Skeletal muscle cell (primary cell): ENCODE measurements around the gene DMC1.
"Not testable (repeated sequence)": the region's sequence is repeated elsewhere in the genome, so short reads cannot be mapped to it uniquely, and the experiment has no call there.

Source experiments
- DNase-seq: peaks from one replicate; pipeline ENCODE4 v3.0.0-alpha.2; 2010; ENCODE audit warnings: low read depth
- H3K4me3 ChIP-seq: 2 replicates; pipeline ENCODE4 v1.5.1; 2011; ENCODE audit warnings: low read depth, mild to moderate bottlenecking, control low read depth, low read length, moderate library complexity

Gene DMC1

GRCh38 chr22:38569972-38570778 lies at the start of gene DMC1:
Gene DMC1, minus strand, starts transcription at chr22:38570183. Its CDS starts 1,927 bp downstream, at chr22:38568256.
- peak; percentile 44 for DNase-seq
- peak within 1 kb of the TSS; percentile 72 for H3K4me3 ChIP-seq

- DNase-seq, result no peak
- no peak overlapping the region for H3K4me3 ChIP-seq
Observed at GRCh38 chr22:38618682-38619081, 48.7 kb upstream of the DMC1 start.

GRCh38 chr22:38618258-38618657 lies 48.3 kb upstream of the DMC1 start:
- DNase-seq, result no peak
- no peak overlapping the region for H3K4me3 ChIP-seq

- not testable (repeated sequence) for DNase-seq, H3K4me3 ChIP-seq
Observed at GRCh38 chr22:38615064-38615405, 45.1 kb upstream of the DMC1 start.

GRCh38 chr22:38614332-38615063 lies 44.5 kb upstream of the DMC1 start:
- H3K4me3 ChIP-seq, result no peak overlapping the region
- no peak for DNase-seq

GRCh38 chr22:38613588-38613987 lies 43.6 kb upstream of the DMC1 start:
- no peak for DNase-seq
- no peak overlapping the region for H3K4me3 ChIP-seq

- H3K4me3 ChIP-seq, result no peak overlapping the region
- no peak for DNase-seq
Observed at GRCh38 chr22:38612217-38613006, 42.4 kb upstream of the DMC1 start.

- no peak overlapping the region for H3K4me3 ChIP-seq
- DNase-seq, result no peak
Observed at GRCh38 chr22:38611559-38611958, 41.6 kb upstream of the DMC1 start.

GRCh38 chr22:38610234-38610633 lies 40.3 kb upstream of the DMC1 start:
- H3K4me3 ChIP-seq, result no peak overlapping the region
- DNase-seq, result no peak

- no peak for DNase-seq
- H3K4me3 ChIP-seq, result no peak overlapping the region
Observed at GRCh38 chr22:38608992-38609750, 39.2 kb upstream of the DMC1 start.

GRCh38 chr22:38607680-38608079 lies 37.7 kb upstream of the DMC1 start:
- no peak for DNase-seq
- no peak overlapping the region for H3K4me3 ChIP-seq

- no peak overlapping the region for H3K4me3 ChIP-seq
- no peak for DNase-seq
Observed at GRCh38 chr22:38602166-38602565, 32.2 kb upstream of the DMC1 start.

- no peak for DNase-seq
- no peak overlapping the region for H3K4me3 ChIP-seq
Observed at GRCh38 chr22:38601221-38601764, 31.3 kb upstream of the DMC1 start.

- no peak overlapping the region for H3K4me3 ChIP-seq
- no peak for DNase-seq
Observed at GRCh38 chr22:38599466-38599865, 29.5 kb upstream of the DMC1 start.

- not testable (repeated sequence) for H3K4me3 ChIP-seq, DNase-seq
Observed at GRCh38 chr22:38582923-38583322, 12.9 kb upstream of the DMC1 start.

- DNase-seq, result no peak
Observed at GRCh38 chr22:38578505-38578904, 8.5 kb upstream of the DMC1 start.

GRCh38 chr22:38572065-38572464 lies 2.1 kb upstream of the DMC1 start:
- H3K4me3 ChIP-seq, result no peak overlapping the region
- DNase-seq, result no peak

More at GRCh38 chr22:38578505-38578904, 8.5 kb upstream of the DMC1 start:
- no peak overlapping the region for H3K4me3 ChIP-seq

GRCh38 chr22:38570779-38571364 lies 889 bp upstream of the DMC1 start:
- DNase-seq, result no peak
- peak overlapping the region; percentile 72 for H3K4me3 ChIP-seq
